ENCODE measurements around the gene CUBN. TPM values are rescaled to one million over a fixed set of nuclear protein-coding genes. Genes with fewer than 3 reads are reported as not detected.

CUBN gene
- total RNA-seq, 6 experiments from 2014 or later: 0.43 to 1.7 (median 1.2) TPM

DNA sequence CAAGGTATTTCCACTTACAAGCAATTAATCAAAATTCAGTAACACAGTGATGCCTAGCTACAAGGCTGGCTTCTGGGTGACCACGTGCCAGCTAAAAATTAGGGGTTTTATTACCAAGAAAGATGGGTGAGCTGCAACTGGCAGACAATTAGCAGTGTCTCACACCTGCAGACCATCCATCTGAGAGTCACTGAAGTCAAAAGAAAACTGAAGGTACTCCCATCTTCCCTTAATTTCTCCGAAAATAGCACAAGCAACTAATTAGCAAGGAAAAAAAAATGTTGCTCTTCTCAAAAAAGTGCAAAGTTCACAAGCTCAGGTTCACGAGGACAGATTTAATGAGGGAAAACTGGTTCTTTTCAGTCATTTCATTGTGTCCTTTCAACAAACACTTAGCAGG, 340.8 kb downstream of the CUBN start:
- no peak for DNase-seq
- Mint-ChIP-seq H3K4me3 (no peak overlapping the region), H3K27me3 (ENCODE audit: insufficient read depth) (no peaks in the 10 kb centered on the region), H3K27ac (no peak overlapping the region), H3K9me3 (no peaks in the 10 kb centered on the region), H3K4me1 (ENCODE audit: low read depth) (peaks cover 11% of the 10 kb centered on the region; the same call in 1 of the 2 replicates), H3K36me3 (ENCODE audit: low read depth) (peaks cover 20% of the 10 kb centered on the region)
- TF ChIP-seq, protein P1, sequence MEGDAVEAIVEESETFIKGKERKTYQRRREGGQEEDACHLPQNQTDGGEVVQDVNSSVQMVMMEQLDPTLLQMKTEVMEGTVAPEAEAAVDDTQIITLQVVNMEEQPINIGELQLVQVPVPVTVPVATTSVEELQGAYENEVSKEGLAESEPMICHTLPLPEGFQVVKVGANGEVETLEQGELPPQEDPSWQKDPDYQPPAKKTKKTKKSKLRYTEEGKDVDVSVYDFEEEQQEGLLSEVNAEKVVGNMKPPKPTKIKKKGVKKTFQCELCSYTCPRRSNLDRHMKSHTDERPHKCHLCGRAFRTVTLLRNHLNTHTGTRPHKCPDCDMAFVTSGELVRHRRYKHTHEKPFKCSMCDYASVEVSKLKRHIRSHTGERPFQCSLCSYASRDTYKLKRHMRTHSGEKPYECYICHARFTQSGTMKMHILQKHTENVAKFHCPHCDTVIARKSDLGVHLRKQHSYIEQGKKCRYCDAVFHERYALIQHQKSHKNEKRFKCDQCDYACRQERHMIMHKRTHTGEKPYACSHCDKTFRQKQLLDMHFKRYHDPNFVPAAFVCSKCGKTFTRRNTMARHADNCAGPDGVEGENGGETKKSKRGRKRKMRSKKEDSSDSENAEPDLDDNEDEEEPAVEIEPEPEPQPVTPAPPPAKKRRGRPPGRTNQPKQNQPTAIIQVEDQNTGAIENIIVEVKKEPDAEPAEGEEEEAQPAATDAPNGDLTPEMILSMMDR (IDR thresholded peaks at IDR 0.05): no peak

DNA sequence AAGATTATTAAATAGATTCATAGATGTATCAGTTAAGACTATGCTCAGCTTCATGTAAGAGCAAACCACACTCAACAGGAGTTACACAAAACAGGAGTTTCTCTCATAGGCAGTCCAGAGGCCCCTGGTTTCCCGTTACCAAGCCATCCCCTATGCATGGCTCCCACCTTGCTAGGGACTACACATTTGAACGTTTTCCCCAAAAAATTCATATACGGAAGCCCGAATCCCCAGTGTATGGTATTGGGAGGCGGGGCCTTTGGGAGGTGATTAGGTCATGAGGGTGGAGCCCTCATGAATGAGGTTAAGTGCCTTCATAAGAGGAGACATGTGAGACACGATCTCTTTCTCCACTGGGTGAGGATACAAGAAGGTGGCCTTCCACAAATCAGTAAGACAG, 341.5 kb downstream of the CUBN start:
- Mint-ChIP-seq H3K4me1 (ENCODE audit: low read depth) (peaks cover 7% of the 10 kb centered on the region; the same call in 1 of the 2 replicates), H3K9me3 (no peaks in the 10 kb centered on the region), H3K36me3 (ENCODE audit: low read depth) (peaks cover 20% of the 10 kb centered on the region), H3K27ac (no peak overlapping the region), H3K27me3 (ENCODE audit: insufficient read depth) (no peaks in the 10 kb centered on the region), H3K4me3 (no peak overlapping the region)
- DNase-seq: no peak
- TF ChIP-seq, protein P1 (IDR thresholded peaks at IDR 0.05): no peak

DNA sequence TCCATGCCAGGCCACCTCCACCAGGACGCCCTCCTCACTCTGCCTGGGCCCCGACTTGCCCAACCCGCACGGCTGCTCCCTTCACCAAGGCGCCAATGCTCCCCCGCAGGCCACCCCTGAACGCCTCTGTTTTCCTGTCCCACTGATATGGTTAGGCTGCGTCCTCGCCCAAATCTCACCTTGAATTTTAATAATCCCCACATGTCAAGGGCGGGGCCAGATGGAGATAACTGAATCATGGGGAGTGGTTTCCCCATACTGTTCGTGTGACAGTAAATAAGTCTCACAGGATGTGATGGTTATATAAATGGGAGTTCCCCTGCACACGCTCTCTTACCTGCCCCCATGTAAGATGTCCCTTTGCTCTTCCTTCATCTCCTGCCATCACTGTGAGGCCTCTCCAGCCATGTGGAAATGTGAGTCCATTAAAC, 342.2 kb downstream of the CUBN start:
- H3K4me3 Mint-ChIP-seq: no peak overlapping the region
- TF ChIP-seq, protein P1 (IDR thresholded peaks at IDR 0.05): no peak
- no peaks in the 10 kb centered on the region for H3K27me3 Mint-ChIP-seq (ENCODE audit: insufficient read depth)
- H3K4me1 Mint-ChIP-seq (ENCODE audit: low read depth): no peaks in the 10 kb centered on the region; the same call in 1 of the 2 replicates
- H3K27ac Mint-ChIP-seq: no peak overlapping the region
- no peak for DNase-seq
- peaks cover 20% of the 10 kb centered on the region for H3K36me3 Mint-ChIP-seq (ENCODE audit: low read depth)
- H3K9me3 Mint-ChIP-seq: no peaks in the 10 kb centered on the region

DNA sequence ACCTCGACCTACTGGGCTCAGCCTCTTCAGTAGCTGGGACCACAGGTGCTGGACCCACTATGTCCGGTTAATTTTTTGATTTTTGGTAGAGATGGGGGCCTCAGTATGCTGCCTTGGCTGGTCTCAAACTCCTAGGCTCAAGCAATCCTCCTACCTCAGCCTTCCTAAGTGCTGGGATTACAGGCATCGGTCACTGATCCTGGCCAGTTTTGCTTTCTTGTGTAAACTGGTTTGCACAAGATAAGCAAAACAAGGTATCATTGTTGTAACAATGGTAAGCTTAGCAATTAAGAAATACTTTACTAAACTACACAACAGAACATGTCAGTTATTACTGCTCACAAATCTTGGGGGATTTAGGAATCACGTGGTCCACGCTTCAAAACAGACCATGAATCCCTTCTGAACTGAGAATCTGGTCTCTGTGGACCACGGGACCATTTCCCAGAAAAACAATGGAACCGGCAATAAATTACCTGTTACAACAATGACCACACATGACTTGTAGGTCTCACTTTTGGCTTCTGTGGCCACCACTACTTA, 349.2 kb downstream of the CUBN start:
- Mint-ChIP-seq H3K4me1 (ENCODE audit: low read depth) (peaks cover 15% of the 10 kb centered on the region), H3K36me3 (ENCODE audit: low read depth) (no peaks in the 10 kb centered on the region), H3K9me3 (no peaks in the 10 kb centered on the region), H3K27me3 (ENCODE audit: insufficient read depth) (no peaks in the 10 kb centered on the region), H3K27ac (no peak overlapping the region), H3K4me3 (no peak overlapping the region)
- DNase-seq: no peak
- TF ChIP-seq, protein P1 (IDR thresholded peaks at IDR 0.05): no peak

DNA sequence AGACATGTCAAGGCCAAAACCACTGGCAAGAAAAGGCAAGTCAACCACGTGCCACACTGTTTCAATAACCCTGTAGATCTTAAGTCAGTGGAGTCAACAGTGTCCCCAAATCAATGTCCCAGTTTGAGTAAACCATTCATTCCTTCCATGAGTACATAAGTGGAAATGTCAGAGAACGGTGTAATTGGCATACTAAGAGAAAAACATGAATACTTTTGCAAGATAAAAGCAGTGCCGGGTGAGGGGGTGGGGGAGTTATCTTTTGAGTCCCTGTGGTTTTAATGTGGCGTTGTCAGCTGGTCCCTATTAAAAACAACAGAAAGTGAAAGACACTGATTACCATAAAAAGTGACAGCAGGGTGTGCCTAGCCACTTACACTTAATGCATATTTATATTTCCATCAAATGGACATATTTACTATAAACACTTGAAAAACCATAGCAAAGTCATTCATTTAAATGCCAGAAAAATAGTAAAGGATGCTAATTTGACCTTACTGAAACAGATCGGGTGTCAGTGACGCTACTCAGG, 350.2 kb downstream of the CUBN start:
- Mint-ChIP-seq H3K9me3 (no peaks in the 10 kb centered on the region), H3K27ac (no peak overlapping the region), H3K36me3 (ENCODE audit: low read depth) (no peaks in the 10 kb centered on the region), H3K4me1 (ENCODE audit: low read depth) (peaks cover 15% of the 10 kb centered on the region), H3K4me3 (no peak overlapping the region), H3K27me3 (ENCODE audit: insufficient read depth) (no peaks in the 10 kb centered on the region)
- DNase-seq: no peak
- TF ChIP-seq, protein P1 (IDR thresholded peaks at IDR 0.05): no peak

Data from HFFc6 (cell line).